Stromal cell of bone marrow (primary cell): ENCODE measurements around the gene CSAG2.
"Not testable (repeated sequence)": the region's sequence is repeated elsewhere in the genome, so short reads cannot be mapped to it uniquely, and the experiment has no call there.

Experiments
- DNase-seq: peaks from one replicate; pipeline ENCODE4 v3.0.0-alpha.2; 2012; ENCODE audit warnings: low read depth

The CSAG2 gene, protein sequence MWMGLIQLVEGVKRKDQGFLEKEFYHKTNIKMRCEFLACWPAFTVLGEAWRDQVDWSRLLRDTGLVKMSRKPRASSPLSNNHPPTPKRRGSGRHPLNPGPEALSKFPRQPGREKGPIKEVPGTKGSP

DNA sequence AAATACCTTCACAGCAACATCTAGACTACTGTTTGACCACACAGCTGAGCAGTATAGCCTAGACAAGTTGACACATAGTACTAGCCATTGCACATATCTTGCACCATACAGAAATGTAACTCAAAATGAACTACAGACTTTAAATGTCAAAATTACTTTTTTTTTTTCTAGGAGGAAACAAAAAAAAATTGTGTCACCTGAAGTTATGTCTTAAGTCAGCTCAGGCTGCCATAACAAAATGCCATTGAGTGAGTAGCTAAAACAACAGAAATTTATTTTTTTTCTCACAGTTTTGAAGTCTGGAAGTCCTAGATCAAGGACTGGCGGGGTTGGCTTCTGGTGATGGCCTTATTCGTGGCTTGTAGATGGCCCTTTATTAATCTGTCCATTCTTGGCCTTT, at the start of gene CSAG2:
TSS of gene CSAG2 (minus strand) at position 101 of the 400 bp plus-strand sequence. CDS start 161 bp downstream, outside the sequence.
- DNase-seq, result not testable (repeated sequence)

DNA sequence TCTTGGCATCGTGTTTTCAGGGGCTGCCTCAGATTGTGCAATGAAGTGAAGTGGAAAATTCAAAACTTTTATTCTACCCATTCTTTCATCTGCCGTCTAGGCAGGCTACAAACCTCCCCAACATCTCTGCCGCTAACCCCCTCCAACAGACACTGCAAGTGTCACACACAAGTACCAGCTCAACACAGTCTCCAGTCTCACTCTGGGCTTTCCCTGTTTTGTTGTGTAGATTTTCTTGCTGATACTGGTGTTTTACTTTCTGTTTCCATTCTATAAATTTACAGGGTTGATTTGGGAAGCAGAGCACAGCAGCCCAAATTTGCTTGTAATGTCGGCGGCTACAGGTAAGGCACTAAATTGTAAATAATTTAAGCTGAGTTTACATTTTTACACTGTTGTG, 45.8 kb upstream of the CSAG2 start:
- DNase-seq, result not testable (repeated sequence)

DNA sequence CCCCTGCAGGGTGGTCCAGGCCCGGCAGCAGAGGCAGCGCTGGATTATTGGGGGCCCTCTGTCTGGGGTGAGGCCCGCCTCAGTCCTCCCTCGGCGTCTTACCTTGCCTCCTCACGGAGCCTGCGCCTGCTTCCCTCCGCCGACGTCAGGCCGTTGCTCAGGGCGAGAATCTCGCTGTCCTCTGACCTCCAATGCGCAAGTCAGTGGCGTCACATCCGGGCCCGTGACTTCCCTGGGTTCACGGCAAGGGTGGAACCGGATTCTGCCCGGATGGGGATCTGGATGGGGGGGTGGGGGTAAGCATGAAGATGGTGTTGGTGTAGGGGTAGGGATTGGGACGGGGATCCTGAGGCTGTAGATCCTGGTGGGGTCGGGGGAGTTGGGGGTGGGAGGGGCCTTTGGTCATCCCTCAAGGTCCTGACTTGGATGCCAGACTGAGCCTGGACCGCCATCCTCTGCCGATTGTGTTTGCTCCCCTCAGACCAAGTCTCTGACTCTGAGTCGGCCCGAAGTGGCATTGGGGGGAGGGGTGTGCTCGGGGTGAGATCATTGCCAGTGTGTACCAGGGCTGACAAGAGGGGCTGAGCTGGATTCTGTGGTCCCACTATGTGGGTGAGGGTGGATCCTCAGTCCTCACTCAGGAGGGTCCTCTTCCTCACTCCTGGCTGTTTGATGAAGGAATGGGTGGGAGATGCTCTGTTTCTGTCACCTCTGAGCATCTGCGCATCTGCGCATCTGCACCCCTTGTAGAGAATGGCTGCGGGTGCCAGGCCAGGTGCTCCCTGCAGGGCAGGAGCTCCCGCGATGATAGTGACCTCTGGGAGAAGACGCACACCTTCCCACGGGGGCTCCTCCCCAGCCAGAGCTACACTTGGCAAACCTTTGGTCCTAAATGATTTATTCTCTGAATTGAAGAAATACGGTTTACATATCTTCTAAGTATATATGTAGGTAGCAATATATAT, 44.9 kb upstream of the CSAG2 start, which contains the start of gene MAGEA2:
TSS of gene MAGEA2 (minus strand) at position 157 of the 965 bp plus-strand sequence. CDS start 2,479 bp downstream, outside the sequence.
- DNase-seq, result not testable (repeated sequence)

DNA sequence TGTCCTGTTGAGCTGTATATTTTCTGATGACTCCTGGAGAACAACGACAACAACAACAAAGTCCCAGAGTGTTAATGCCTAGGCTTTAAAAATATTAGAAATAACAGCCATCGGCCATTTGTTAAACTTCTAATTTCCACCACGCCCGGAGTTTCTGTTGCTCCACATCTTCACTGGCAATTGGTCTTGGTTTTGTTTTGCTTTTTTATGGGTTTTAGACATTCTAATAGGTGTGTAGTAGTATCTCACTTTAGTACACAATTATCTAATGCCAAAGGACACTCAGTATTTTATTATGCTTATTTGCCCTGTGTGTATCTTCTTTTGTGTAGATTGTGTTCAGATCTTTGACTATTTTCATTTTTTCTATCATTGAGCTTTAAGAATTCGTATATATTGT, 29.5 kb upstream of the CSAG2 start:
- DNase-seq, result no peak

GRCh38 chrX:152736528-152736927, 27.5 kb upstream of the CSAG2 start:
- not testable (repeated sequence) for DNase-seq

GRCh38 chrX:152735860-152736511, 26.9 kb upstream of the CSAG2 start:
- DNase-seq, result no peak

GRCh38 chrX:152735101-152735500, 26.0 kb upstream of the CSAG2 start:
- no peak for DNase-seq

DNA sequence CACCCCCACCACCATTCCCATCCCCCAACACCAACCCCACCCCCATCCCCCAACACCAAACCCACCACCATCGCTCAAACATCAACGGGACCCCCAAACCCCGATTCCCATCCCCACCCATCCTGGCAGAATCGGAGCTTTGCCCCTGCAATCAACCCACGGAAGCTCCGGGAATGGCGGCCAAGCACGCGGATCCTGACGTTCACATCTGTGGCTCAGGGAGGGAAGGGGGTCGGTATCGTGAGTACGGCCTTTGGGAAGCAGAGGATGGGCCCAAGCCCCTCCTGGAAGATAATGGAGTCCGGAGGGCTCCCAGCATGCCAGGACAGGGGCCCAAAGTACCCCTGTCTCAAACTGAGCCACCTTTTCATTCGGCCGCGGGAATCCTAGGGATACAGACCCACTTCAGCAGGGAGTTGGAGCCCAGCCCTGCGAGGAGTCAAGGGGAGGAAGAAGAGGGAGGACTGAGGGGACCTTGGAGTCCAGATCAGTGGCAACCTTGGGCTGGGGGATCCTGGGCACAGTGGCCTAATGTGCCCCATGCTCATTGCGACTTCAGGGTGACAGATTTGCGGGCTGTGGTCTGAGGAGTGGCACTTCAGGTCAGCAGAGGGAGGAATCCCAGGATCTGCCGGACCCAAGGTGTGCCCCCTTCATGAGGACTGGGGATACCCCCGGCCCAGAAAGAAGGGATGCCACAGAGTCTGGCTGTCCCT, 25.2 kb upstream of the CSAG2 start:
- not testable (repeated sequence) for DNase-seq

GRCh38 chrX:152733261-152733975, 24.3 kb upstream of the CSAG2 start, which contains the start of the genes CSAG1 and MAGEA12:
Gene CSAG1 (minus strand): TSS chrX:152733721. CDS start chrX:152732460, 1,261 bp downstream.
Gene MAGEA12 (plus strand): TSS chrX:152733757. CDS start chrX:152736162, 2,405 bp downstream.
- no peak for DNase-seq

- no peak for DNase-seq
Measured at GRCh38 chrX:152725409-152725808, 16.3 kb upstream of the CSAG2 start.

GRCh38 chrX:152713815-152714787, 5.0 kb upstream of the CSAG2 start, which contains the start of gene MAGEA2B:
Gene MAGEA2B (plus strand): TSS chrX:152714628. CDS start chrX:152717107, 2,479 bp downstream.
- DNase-seq, result not testable (repeated sequence)

DNA sequence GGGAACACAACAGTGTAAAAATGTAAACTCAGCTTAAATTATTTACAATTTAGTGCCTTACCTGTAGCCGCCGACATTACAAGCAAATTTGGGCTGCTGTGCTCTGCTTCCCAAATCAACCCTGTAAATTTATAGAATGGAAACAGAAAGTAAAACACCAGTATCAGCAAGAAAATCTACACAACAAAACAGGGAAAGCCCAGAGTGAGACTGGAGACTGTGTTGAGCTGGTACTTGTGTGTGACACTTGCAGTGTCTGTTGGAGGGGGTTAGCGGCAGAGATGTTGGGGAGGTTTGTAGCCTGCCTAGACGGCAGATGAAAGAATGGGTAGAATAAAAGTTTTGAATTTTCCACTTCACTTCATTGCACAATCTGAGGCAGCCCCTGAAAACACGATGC, 4.1 kb upstream of the CSAG2 start:
- DNase-seq, result not testable (repeated sequence)

DNA sequence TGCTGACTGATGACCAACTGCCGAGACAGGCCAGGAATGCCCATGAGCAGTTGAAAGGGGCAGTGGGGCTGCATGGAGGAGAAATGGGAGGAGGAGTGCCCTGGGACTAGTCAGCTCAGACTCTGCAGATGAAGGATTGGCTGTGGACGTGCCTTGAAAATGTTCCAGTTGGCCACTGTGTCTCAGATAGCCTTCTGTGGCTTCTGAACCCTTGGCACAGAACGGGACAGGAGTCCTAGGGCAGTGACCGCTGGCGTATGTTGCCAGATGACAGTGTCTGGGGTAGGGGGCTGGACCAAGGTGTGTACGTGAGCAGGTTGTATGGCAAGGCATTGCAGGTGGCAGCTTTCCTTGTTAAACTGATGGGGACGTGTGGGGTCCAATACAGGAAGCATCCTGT, 2.6 kb downstream of the CSAG2 start:
- DNase-seq, result not testable (repeated sequence)

DNA sequence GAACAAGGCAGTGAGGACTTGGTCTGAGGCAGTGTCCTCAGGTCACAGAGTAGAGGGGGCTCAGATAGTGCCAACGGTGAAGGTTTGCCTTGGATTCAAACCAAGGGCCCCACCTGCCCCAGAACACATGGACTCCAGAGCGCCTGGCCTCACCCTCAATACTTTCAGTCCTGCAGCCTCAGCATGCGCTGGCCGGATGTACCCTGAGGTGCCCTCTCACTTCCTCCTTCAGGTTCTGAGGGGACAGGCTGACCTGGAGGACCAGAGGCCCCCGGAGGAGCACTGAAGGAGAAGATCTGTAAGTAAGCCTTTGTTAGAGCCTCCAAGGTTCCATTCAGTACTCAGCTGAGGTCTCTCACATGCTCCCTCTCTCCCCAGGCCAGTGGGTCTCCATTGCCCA, 8.7 kb downstream of the CSAG2 start:
- DNase-seq, result not testable (repeated sequence)

GRCh38 chrX:152697952-152698931, 10.8 kb downstream of the CSAG2 start, which contains the start of gene MAGEA3:
Gene MAGEA3 (plus strand): TSS chrX:152698794. CDS start chrX:152700833, 2,039 bp downstream.
- not testable (repeated sequence) for DNase-seq

DNA sequence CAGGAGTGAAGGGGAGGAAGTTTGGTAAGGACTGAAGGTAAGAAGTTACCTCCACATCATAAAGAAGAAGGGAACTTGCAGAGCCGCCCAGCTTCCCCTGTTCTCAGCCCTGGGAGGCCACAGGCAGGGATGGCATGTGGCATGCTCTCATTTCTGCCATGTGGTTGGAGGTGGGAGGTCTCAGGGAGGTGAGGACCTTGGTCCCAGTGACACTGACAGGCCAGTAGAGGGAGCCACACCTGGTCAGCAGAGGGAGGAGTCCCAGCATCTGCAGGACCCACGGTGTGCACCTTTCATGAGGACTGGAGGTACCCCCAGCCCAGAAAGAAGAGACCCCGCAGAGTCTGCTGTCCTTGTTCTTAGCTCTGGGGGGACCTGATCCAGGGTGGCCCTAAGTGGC, 28.1 kb downstream of the CSAG2 start:
- not testable (repeated sequence) for DNase-seq

DNA sequence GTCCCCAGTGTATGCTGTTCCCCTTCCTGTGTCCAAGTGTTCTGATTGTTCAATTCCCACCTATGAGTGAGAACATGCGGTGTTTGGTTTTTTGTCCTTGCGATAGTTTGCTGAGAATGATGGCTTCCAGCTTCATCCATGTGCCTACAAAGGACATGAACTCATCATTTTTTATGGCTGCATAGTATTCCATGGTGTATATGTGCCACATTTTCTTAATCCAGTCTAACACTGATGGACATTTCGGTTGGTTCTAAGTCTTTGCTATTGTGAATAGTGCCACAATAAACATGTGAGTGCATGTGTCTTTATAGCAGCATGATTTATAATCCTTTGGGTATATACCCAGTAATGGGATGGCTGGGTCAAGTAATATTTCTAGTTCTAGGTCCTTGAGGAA, 34.4 kb downstream of the CSAG2 start:
- DNase-seq, result not testable (repeated sequence)

GRCh38 chrX:152674135-152674534, 34.9 kb downstream of the CSAG2 start:
- DNase-seq, result no peak
